Stimulated activated CD4-positive, alpha-beta T cell treated with anti-CD3 and anti-CD28 coated beads, Interleukin-12 subunit alpha, Interleukin-12 subunit beta, amount 100 ng/mL, for 4 hours (primary cell): ENCODE data around the gene PARD3B.

Experiments used
- DNase-seq: peaks from one replicate; pipeline ENCODE4 v3.0.0-alpha.2; 2020

PARD3B gene

GRCh38 chr2:205383601-205384000 is 838.3 kb downstream of the PARD3B start:
- DNase-seq = no peak

DNA sequence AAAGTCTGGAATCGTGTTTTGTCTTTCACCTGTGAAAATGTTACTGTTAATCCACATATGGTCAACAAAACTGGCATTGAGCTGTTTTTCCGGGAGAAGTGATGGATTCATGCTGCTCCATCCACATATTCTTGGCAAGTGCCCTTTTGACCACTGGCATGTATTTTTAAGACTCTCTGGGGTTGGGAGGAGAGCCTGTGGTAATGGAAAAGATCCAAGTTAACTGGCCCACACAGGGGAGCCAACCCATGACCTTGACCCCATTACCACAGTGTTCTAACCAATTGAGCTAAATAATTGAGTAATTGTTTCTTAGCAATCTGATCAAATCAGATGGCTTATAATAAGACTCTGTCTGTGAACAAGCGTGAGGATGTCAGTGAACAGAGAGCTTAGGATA is 840.8 kb downstream of the PARD3B start:
- DNase-seq = no peak

GRCh38 chr2:205387350-205388055 is 842.2 kb downstream of the PARD3B start:
- no peak for DNase-seq

DNA sequence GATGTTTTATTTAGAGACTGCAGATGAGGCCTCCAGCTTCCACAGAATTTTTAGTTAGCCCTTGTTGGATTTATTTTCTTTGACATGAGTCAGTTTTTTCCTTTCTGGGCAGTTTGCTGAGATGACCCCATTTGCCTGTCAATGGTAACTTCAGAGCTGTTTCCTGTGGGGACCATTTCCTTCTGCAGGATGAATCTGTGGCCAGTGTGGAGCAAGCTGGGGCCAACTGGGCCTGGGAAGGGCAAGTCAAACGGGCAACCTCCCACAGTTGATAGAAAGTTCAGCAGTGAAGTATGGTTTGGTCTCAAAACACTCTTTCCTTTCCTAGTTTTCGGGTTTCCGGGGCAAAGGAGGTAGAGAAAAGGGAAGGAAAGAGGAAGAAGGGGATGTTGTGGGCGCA is 845.6 kb downstream of the PARD3B start:
- DNase-seq = no peak

- DNase-seq = no peak
Observed at GRCh38 chr2:205401511-205401910, 856.2 kb downstream of the PARD3B start.

DNA sequence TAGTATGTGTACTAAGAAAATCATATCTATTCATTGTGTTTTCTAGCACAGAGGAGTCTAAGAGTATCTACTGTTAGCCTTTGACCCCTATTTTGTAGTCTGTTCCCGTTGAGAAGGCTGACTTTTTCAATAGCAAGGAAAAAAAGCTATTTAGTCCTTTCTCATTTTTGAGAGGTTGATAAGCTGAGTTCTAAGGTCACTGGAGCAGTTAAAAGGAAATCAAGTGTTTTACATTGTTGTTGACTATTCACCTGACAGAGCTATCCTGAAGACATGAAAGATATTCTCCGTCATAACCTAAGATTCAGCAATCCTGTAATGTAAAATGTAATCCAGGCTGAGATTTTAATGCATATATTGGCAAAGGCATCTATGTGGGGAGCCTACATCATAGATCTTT is 856.7 kb downstream of the PARD3B start:
- DNase-seq = no peak

DNA sequence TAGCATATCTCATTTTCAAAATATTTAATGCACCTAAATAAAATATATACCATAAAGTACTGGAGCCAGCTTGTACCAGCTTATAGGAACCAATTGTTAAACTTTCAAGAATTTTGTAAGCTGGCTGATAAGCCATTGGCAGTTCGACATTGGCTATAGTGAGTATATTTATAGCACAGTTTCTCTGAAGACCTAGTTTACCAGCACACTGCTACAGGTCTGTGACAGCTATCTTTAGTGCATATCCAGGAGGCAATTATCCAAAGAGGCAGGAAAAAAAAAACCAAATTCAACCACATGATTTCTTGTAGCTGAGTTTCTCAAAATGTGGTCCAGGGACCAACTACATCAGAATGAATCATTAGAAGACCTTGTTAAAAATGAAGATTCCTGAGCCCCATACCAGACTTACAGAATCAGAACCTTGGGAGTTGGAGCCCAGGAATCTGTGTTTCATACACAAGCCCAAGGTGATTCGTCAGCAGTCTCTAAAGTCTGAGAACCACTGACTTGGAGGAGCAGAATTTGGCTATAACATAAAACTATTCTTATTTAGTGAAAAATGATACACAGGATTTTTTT is 858.1 kb downstream of the PARD3B start:
- no peak for DNase-seq

DNA sequence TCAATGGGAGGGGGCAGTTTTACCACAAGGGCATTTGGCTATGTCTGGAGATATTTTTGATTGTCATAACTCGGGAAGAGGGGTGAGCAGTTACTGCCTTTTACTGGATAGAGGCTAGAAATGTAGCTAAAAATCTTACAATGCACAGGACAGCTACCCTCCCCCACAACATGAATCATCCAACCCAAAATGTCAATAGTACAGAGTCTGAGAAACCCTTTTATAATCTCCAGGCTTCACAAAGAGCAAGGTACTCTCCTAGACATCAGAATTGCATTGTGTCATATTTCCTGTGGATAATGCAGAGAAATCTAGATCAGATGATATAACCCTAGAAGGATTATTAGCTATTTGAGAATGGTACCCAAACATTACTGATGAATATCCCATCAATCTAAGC is 859.9 kb downstream of the PARD3B start:
- no peak for DNase-seq

DNA sequence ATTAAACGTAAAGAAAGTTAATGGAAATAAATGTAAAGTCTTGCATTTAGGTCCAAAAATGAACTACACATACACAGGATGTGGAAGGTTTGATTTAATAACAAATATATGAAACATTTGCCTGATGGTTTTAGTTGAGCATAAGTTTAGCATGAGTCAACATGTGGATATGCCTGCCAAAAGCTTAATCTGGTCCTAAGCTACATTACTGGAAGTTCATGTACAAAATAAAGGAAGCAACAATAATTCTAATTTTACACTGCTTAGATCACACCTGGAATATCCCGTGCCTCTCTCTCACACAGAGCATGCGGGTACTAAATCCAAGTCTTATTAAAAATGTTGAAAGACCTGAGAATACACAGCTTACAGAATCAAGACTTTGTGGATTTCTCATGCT is 860.5 kb downstream of the PARD3B start:
- no peak for DNase-seq

DNA sequence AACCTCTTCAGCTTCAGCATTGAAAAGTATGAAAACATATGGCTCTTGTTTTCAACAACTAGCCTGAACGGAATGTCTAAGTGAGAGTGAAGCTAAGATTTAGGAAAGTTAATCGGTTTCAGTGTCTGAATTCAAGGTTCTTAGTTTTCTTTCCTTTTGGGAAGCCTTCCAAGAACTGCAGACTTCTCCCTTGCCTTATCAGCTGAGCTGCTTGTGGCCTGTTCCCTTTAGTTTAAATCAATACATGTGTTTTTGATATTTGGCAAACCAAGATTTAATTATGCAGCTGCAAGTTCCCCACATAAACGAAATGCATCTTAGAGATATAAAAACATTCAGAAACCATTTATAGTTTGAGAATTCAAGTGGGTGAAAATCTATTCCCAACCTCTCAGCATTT is 862.7 kb downstream of the PARD3B start:
- no peak for DNase-seq

DNA sequence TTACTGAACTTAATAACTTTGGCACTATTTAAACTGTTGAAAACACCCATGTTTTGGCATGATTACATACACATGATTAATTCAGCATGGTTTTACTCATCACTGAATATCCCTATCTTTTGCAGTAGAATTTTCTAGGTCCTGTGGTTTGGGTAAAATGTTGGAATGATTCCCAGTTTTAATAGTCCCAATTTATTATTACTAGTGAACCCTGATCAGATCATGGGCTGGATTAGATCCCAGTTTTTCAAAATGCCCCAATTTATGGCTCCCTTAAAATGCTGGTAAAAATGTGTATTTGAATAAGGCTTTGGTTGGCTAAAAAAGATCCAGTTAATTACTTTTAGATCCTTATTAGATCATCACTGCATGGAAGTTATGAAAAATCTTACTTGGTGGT is 863.4 kb downstream of the PARD3B start:
- no peak for DNase-seq

GRCh38 chr2:205409411-205409810 is 864.1 kb downstream of the PARD3B start:
- DNase-seq = no peak

DNA sequence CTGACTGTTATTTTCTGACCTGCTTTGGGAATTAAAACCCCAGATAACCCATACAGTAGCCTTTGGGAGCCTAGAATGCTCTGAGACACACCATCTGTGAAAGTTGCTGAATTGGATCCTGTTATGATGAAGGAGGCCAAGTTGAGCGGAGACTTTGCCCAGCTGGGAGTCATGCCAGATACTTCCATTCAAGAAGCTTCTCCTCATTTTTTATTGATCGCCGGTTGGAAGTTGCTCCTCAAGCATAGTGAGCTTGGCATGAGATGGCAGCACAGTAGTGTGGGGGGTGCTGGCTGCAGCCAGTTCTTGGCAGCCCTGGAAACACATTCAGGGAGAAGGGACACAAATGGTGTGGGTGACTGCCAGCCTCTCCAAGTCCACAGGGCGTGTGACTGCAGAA is 866.3 kb downstream of the PARD3B start:
- DNase-seq = no peak

- DNase-seq = no peak
Observed at GRCh38 chr2:205424326-205424725, 879.1 kb downstream of the PARD3B start.

- DNase-seq = no peak
Observed at GRCh38 chr2:205425102-205425501, 879.8 kb downstream of the PARD3B start.

DNA sequence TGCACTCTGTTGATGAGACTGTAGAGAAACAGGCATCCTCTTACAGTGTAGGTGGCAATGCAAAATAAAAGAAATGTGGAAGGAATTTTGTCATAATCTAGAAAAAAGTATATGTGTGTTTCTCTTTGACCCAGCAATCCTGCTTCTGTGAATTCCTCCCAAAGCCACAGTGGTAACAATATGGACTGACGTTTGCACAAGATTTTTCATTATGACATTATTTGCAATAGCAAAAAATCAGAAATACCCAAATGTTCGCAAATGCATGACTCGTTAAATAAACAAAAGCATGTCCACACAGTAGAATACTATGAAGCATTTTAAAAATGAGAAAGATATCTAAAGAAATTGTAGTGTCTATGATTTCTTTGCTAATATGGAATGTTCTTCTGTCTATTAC is 881.8 kb downstream of the PARD3B start:
- no peak for DNase-seq

GRCh38 chr2:205428811-205429210 is 883.5 kb downstream of the PARD3B start:
- DNase-seq = no peak

DNA sequence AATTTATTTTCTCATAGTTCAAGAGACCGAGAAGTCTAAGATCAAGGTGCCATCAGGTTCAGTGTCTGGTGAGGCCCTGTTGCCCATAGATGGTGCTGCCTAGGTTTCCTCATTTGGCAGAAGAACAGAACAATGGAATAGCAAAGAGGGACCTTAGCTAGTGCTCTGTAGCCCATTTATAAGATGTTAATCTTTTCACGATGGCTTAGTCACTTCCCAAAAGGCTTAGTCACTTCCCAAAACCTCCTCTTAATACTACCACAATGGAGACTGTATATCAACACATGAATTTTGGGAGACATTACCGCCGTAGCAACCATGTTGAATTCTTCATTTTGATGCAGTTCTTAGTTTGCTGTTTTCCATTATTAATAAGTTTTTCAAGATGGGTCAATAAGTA is 890.7 kb downstream of the PARD3B start:
- DNase-seq = no peak

DNA sequence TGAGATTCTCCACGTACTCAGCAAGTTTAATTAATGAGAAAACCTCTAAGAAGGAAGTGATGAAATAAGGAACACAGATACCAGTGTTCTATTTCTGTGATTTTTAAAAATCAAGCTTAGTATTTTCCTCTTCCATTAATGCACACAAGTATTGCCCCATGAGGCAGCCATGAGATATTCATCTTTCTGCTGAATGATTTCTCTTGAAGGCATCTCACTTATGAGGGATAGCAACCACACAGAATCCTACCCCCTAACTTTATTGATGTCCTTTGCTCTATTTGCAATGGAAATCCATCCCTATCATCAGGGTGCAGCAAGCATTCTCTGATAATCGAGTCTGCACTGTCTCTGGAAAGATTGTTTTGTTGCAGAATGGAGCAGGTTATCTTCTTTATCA is 893.0 kb downstream of the PARD3B start:
- DNase-seq = no peak

DNA sequence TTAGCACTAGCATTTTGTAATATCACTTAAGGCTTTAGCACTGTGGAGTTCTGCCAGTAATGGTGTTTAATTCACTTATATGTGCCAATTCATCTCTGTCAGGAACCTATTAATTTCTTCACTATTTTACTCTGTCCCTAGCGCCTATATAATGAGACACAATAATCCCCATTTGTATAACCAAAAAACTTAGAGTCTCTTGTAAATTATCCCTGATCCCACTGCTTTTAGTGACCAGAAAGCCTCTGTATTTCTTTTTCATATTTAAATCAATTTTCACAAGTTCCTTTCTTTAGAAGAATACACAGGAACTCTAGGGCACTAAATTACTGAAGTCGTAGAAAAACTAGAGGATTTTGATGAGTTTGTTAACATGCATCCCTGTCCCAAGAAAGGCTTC is 894.3 kb downstream of the PARD3B start:
- no peak for DNase-seq

GRCh38 chr2:205441524-205441923 is 896.2 kb downstream of the PARD3B start:
- DNase-seq = no peak

GRCh38 chr2:205448189-205448588 is 902.9 kb downstream of the PARD3B start:
- DNase-seq = no peak

DNA sequence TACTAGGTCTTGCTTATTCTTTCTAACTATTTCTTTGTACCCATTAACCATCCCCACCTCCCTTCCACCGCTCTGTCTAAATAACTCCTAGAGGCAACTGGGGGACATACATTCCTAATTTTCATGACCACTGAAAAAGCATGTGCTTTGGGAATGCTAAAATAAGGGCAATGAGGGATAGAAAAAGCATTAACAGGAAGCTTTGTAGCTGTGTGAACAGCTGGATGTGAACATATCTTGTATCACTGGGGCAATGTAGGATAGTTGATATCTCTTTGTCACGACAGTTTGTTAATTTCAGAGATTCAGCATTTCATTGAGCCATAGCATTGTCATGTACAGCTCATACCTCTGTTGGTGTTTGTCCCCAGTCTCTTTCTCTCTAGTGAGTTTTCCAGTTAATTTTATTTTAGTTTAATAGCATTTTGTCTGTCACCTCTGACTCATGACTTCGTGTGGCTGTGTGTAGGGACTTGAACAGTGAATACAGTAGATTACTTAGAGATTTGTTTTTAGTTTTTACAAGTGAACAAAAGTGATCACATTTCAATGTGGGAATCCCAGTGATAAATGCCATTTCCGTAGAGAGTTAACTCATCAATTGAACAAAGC is 906.7 kb downstream of the PARD3B start:
- no peak for DNase-seq

DNA sequence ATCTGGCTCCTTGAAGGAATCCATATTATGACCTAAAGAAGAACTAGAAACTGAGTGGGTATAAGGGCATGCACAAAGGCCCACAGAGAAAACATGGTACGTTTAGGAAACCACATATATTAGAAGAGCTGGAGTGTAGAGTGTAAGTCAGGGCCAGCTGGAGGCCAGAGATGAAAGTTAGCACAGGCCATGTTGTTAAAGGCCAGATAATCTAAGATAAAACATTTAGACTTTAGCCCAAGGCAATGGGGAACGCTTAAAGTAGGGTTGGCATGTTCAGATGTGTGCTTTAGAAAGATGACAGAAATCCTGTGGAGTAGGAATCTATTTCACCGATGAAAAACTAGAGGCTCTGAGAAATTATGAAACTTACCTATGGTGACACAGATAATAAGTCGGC is 907.9 kb downstream of the PARD3B start:
- DNase-seq = no peak

- no peak for DNase-seq
Observed at GRCh38 chr2:205456682-205457081, 911.4 kb downstream of the PARD3B start.
